ENCODE measurements around the gene MYO3B. TPM values are rescaled to one million over a fixed set of nuclear protein-coding genes. Genes with fewer than 3 reads are reported as not detected.

Gene MYO3B
- total and polyA plus RNA-seq, 2 of the 8 experiments (the other 6 are each of a cell fraction or from before 2014, with no cell fraction given), result 0.17 to 0.19 TPM

GRCh38 chr2:170375192-170375591 is 197.2 kb downstream of the MYO3B start:
- H3K4me2 ChIP-seq (ENCODE audit: insufficient read depth in 1 of 2, low read depth in 2 of 2, low read length in 2 of 2), result no peak overlapping the region
- no peak overlapping the region for H2BK15ac ChIP-seq (ENCODE audit: low read length)
- no peak overlapping the region for H4K91ac ChIP-seq (replicated peaks; ENCODE audit: insufficient read length, low read length)
- no peak overlapping the region for H2BK20ac ChIP-seq (ENCODE audit: low read length)
- H3K79me2 ChIP-seq (ENCODE audit: control insufficient read depth in 1 of 2, insufficient read depth in 2 of 2, low read length in 2 of 2), result no peaks in the 10 kb centered on the region
- H3K9ac ChIP-seq (replicated peaks in 1 of 4; ENCODE audit: extremely low read depth in 1 of 4, low read depth in 3 of 4, low read length in 3 of 4), result no peak overlapping the region
- H3K14ac ChIP-seq (ENCODE audit: insufficient read length), result no peak overlapping the region
- H2AK5ac ChIP-seq (ENCODE audit: low read depth, low read length), result no peak overlapping the region
- DNase-seq (ENCODE audit: low read depth in 1 of 2, low spot score in 2 of 2) (no peak), FAIRE-seq (no peak)
- H2BK12ac ChIP-seq (ENCODE audit: low read depth, low read length), result no peak overlapping the region
- CTCF ChIA-PET (ENCODE audit: partially characterized antibody), result interaction anchor here (1.2 kb wide), 2 partner anchors 22 to 437 kb away, joined by 4 to 6 read pairs; no protein-coding TSS in a partner anchor
- H3K56ac ChIP-seq (replicated peaks; ENCODE audit: insufficient read length, low read depth, low read length), result no peak overlapping the region
- H3K4ac ChIP-seq (replicated peaks; ENCODE audit: insufficient read length, low read depth, low read length), result no peak overlapping the region
- no peak overlapping the region for H2AFZ ChIP-seq (ENCODE audit: low read length)
- no peaks in the 10 kb centered on the region for H3K9me3 ChIP-seq (ENCODE audit: insufficient read depth in 2 of 2, low read depth in 1 of 2, low read length in 1 of 2)
- H3K18ac ChIP-seq (ENCODE audit: extremely low read depth, low read length), result no peak overlapping the region
- POLR2A ChIA-PET (ENCODE audit: partially characterized antibody), result no interaction called here
- H3K27ac ChIP-seq (ENCODE audit: low read depth, low read length), result no peak overlapping the region
- peaks cover 3% of the 10 kb centered on the region for H3K23me2 ChIP-seq (ENCODE audit: low read depth, low read length)
- peaks cover 0 to 5% (median 0%) of the 10 kb centered on the region in 4 experiments; a peak in 2 of 7 replicates for H3K4me1 ChIP-seq (replicated peaks in 1 of 4; ENCODE audit: control insufficient read depth in 3 of 4, insufficient read depth in 4 of 4, low read length in 3 of 4)
- 90% methylated on average over 5 of the region's 5 CpGs; no CpG with 5 or more reads in 1 of the 2 experiments for WGBS, 2 experiments (ENCODE audit: extremely low coverage in 1 of 2, insufficient coverage in 1 of 2, insufficient read length in 1 of 2, insufficient replicate concordance in 2 of 2, low coverage in 1 of 2, low lambda C conversion rate in 2 of 2, missing lambda C conversion rate in 1 of 2)
- H4K5ac ChIP-seq (ENCODE audit: insufficient read length, low read depth, low read length), result no peak overlapping the region
- no peak overlapping the region for H3K4me3 ChIP-seq (ENCODE audit: extremely low read depth in 1 of 4, insufficient read depth in 2 of 4, low read depth in 3 of 4, low read length in 4 of 4)
- no peaks in the 10 kb centered on the region; a peak in 2 of 7 replicates for H3K27me3 ChIP-seq (replicated peaks in 1 of 4; ENCODE audit: control insufficient read depth in 3 of 4, extremely low read depth in 1 of 4, insufficient read depth in 3 of 4, low read length in 3 of 4)
- no peaks in the 10 kb centered on the region for H3K79me1 ChIP-seq (ENCODE audit: low read depth, low read length)
- no peaks in the 10 kb centered on the region for H3K36me3 ChIP-seq (ENCODE audit: control insufficient read depth in 2 of 4, insufficient read depth in 4 of 4, low read length in 3 of 4)
- no peak overlapping the region for H3K23ac ChIP-seq (ENCODE audit: insufficient read length)
- no peaks in the 10 kb centered on the region for H4K20me1 ChIP-seq (replicated peaks in 1 of 2; ENCODE audit: control insufficient read depth in 1 of 2, insufficient read depth in 2 of 2, low read length in 2 of 2)
- H4K8ac ChIP-seq (ENCODE audit: extremely low read depth, insufficient read depth, low read length), result no peak overlapping the region
- H2BK5ac ChIP-seq (ENCODE audit: low read depth, low read length), result no peak overlapping the region
- no peak overlapping the region for H2BK120ac ChIP-seq (replicated peaks; ENCODE audit: low read depth, low read length)
- no peak for TF ChIP-seq RNF2 (IDR thresholded peaks at IDR 0.05; ENCODE audit: borderline replicate concordance, low read depth, low read length, missing control alignments, poor library complexity, severe bottlenecking)
- TF ChIP-seq CTBP2 (IDR thresholded peaks at IDR 0.05; ENCODE audit: borderline replicate concordance, insufficient read depth, insufficient read length, low read length), result no peak
- TF ChIP-seq GTF2F1 (IDR thresholded peaks at IDR 0.05; ENCODE audit: borderline replicate concordance, low read depth, low read length), result no peak
- no peak for TF ChIP-seq POLR2AphosphoS5 (IDR thresholded peaks at IDR 0.05; ENCODE audit: low read depth, low read length)
